Vagina (tissue), 2 donors: Measurements from ENCODE around the gene TRAF2.

Experiments used
- CTCF ChIP-seq, 3 experiments: fragments of 450-650 bp in 2 of 3; fragments of 200-600 bp in 1 of 3; sonication (generic) in 1 of 3; IDR thresholded peaks; one replicate each; pipeline ENCODE4 v1.5.1; 2017 to 2019; ENCODE audit warnings: antibody characterized with exemption in 3 of 3, mild to moderate bottlenecking in 2 of 3, moderate library complexity in 2 of 3
- POLR2AphosphoS5 ChIP-seq, 2 donors: sonication (generic); formaldehyde crosslinking; IDR thresholded peaks; one replicate each; pipeline ENCODE4 v1.9.0; 2017; ENCODE audit warnings: antibody characterized with exemption in 2 of 2, mild to moderate bottlenecking in 2 of 2, low read depth in 1 of 2; ENCODE audit not compliant: insufficient read depth in 1 of 2

- TF ChIP-seq POLR2AphosphoS5 (IDR thresholded peaks at IDR 0.05; ENCODE audit: insufficient read depth in 1 of 2, low read depth in 1 of 2) (no peak), CTCF (IDR thresholded peaks at IDR 0.05) (no peak)
These were observed 74.6 kb downstream of the TRAF2 start for GRCh38 chr9:136960938-136961275.
